H9 (cell line): ENCODE data around the gene ZBED5. TPM values are rescaled to one million over a fixed set of nuclear protein-coding genes. Genes with fewer than 3 reads are reported as not detected.

Experiments used
- DNase-seq: peaks from one replicate; pipeline ENCODE4 v3.0.0-alpha.2; 2017
- H2AFZ ChIP-seq: one replicate; pipeline ENCODE4 v1.6.1; 2013; ENCODE audit warnings: mild to moderate bottlenecking, low read length, control low read depth, moderate library complexity
- H2AK5ac ChIP-seq: 2 replicates; pipeline ENCODE4 v1.6.1; 2013; ENCODE audit warnings: low read length, control low read depth, mixed read lengths; ENCODE audit not compliant: insufficient read length
- H2BK120ac ChIP-seq: one replicate; pipeline ENCODE4 v1.6.1; 2013; ENCODE audit warnings: low read depth, mild to moderate bottlenecking, low read length, control low read depth, inconsistent platforms; ENCODE audit not compliant: poor library complexity, severe bottlenecking
- H2BK12ac ChIP-seq: 2 replicates; pipeline ENCODE4 v1.6.1; 2013; ENCODE audit warnings: low read length, control low read depth, mixed read lengths, low read depth; ENCODE audit not compliant: insufficient read length
- H2BK15ac ChIP-seq: 2 replicates; pipeline ENCODE4 v1.6.1; 2013; ENCODE audit warnings: low read depth, low read length, control low read depth
- H2BK20ac ChIP-seq: one replicate; pipeline ENCODE4 v1.6.1; 2013; ENCODE audit warnings: low read depth, mild to moderate bottlenecking, low read length, control low read depth, inconsistent platforms; ENCODE audit not compliant: poor library complexity, severe bottlenecking
- H2BK5ac ChIP-seq: 2 replicates; pipeline ENCODE4 v1.6.1; 2013; ENCODE audit warnings: low read length, control low read depth, mixed read lengths; ENCODE audit not compliant: insufficient read length
- H3K14ac ChIP-seq: 2 replicates; pipeline ENCODE4 v1.6.1; 2013; ENCODE audit warnings: low read length, control low read depth; ENCODE audit not compliant: insufficient read depth
- H3K18ac ChIP-seq: 2 replicates; pipeline ENCODE4 v1.6.1; 2013; ENCODE audit warnings: low read depth, mild to moderate bottlenecking, mixed read lengths, low read length, control low read depth; ENCODE audit not compliant: insufficient read length
- H3K23ac ChIP-seq: 2 replicates; pipeline ENCODE4 v1.6.1; 2013; ENCODE audit warnings: low read length, control low read depth, mixed read lengths, low read depth; ENCODE audit not compliant: insufficient read length
- H3K23me2 ChIP-seq: 2 replicates; pipeline ENCODE4 v1.6.1; 2013; ENCODE audit warnings: low read depth, mild to moderate bottlenecking, mixed read lengths, low read length, control low read depth; ENCODE audit not compliant: insufficient read length, poor library complexity, severe bottlenecking
- H3K27ac ChIP-seq: 2 replicates; pipeline ENCODE4 v1.5.1; 2013; ENCODE audit warnings: low read length, control low read depth, mixed read lengths, low read depth; ENCODE audit not compliant: insufficient read length
- H3K27me3 ChIP-seq: 2 replicates; pipeline ENCODE4 v1.6.1; 2013; ENCODE audit warnings: low read length, control low read depth, inconsistent platforms; ENCODE audit not compliant: insufficient read depth
- H3K4ac ChIP-seq: 2 replicates; pipeline ENCODE4 v1.6.1; 2013; ENCODE audit warnings: low read depth, mild to moderate bottlenecking, control low read depth, inconsistent platforms, low read length, moderate library complexity
- H3K4me1 ChIP-seq: 2 replicates; pipeline ENCODE4 v1.6.1; 2013; ENCODE audit warnings: low read length, control low read depth, inconsistent platforms; ENCODE audit not compliant: insufficient read depth
- H3K4me2 ChIP-seq: 2 replicates; pipeline ENCODE4 v1.6.1; 2013; ENCODE audit warnings: low read length, control low read depth, mixed read lengths; ENCODE audit not compliant: insufficient read length, insufficient read depth
- H3K56ac ChIP-seq: 2 replicates; pipeline ENCODE4 v1.6.1; 2013; ENCODE audit warnings: low read depth, mild to moderate bottlenecking, mixed read lengths, low read length, control low read depth; ENCODE audit not compliant: insufficient read length
- H3K79me1 ChIP-seq: 2 replicates; pipeline ENCODE4 v1.6.1; 2013; ENCODE audit warnings: low read depth, mild to moderate bottlenecking, moderate library complexity, low read length, control low read depth, inconsistent platforms; ENCODE audit not compliant: insufficient read depth, poor library complexity, severe bottlenecking
- H3K79me2 ChIP-seq: 2 replicates; pipeline ENCODE4 v1.6.1; 2013; ENCODE audit warnings: low read length, control low read depth, inconsistent platforms; ENCODE audit not compliant: insufficient read depth
- H3K9ac ChIP-seq: 2 replicates; pipeline ENCODE4 v1.6.1; 2013; ENCODE audit warnings: low read length, control low read depth, mixed read lengths; ENCODE audit not compliant: insufficient read length; ENCODE audit errors: extremely low read depth
- H3K9me3 ChIP-seq: one replicate; pipeline ENCODE4 v1.6.1; 2013; ENCODE audit warnings: low read depth, low read length, inconsistent platforms; ENCODE audit not compliant: control insufficient read depth
- H3T11ph ChIP-seq: one replicate; pipeline ENCODE4 v1.6.1; 2013; ENCODE audit warnings: mild to moderate bottlenecking, low read length, control low read depth, inconsistent platforms
- H4K20me1 ChIP-seq: one replicate; pipeline ENCODE4 v1.6.1; 2013; ENCODE audit not compliant: control insufficient read depth, insufficient read length, insufficient read depth
- H4K5ac ChIP-seq: 2 replicates; pipeline ENCODE4 v1.6.1; 2013; ENCODE audit warnings: low read depth, mild to moderate bottlenecking, mixed read lengths, low read length, control low read depth; ENCODE audit not compliant: insufficient read length
- H4K8ac ChIP-seq: replicated peaks from 2 replicates; pipeline ENCODE4 v1.6.1; 2013; ENCODE audit warnings: low read length, control low read depth, mixed read lengths, low read depth; ENCODE audit not compliant: insufficient read length
- H4K91ac ChIP-seq: 2 replicates; pipeline ENCODE4 v1.6.1; 2013; ENCODE audit warnings: low read depth, mild to moderate bottlenecking, moderate library complexity, mixed read lengths, low read length, control low read depth; ENCODE audit not compliant: insufficient read length
- H3K27ac Mint-ChIP-seq, 3 experiments: 2 replicates in 2 of 3; 3 replicates in 1 of 3; pipeline ENCODE4 v1.8.0; 2020 to 2021; ENCODE audit warnings: mixed read lengths in 3 of 3, mild to moderate bottlenecking in 1 of 3, moderate library complexity in 1 of 3
- H3K27me3 Mint-ChIP-seq: 2 replicates; pipeline ENCODE4 v1.8.0; 2021; ENCODE audit warnings: low read depth, mild to moderate bottlenecking, moderate library complexity, mixed read lengths
- H3K36me3 Mint-ChIP-seq, 3 experiments: 2 replicates in 2 of 3; 3 replicates in 1 of 3; pipeline ENCODE4 v1.8.0; 2020 to 2021; ENCODE audit warnings: low read depth in 3 of 3, mixed read lengths in 3 of 3; ENCODE audit not compliant: insufficient read depth in 1 of 3
- H3K4me1 Mint-ChIP-seq, 2 experiments: 2 replicates each; pipeline ENCODE4 v1.8.0; 2020; ENCODE audit warnings: mixed read lengths in 2 of 2
- H3K4me3 Mint-ChIP-seq, 2 experiments: 2 replicates in 1 of 2; 3 replicates in 1 of 2; pipeline ENCODE4 v1.8.0; 2020 to 2021; ENCODE audit warnings: mild to moderate bottlenecking in 2 of 2, mixed read lengths in 2 of 2, moderate library complexity in 1 of 2
- H3K9me3 Mint-ChIP-seq, 2 experiments: 2 replicates in 1 of 2; 3 replicates in 1 of 2; pipeline ENCODE4 v1.8.0; 2020; ENCODE audit warnings: mild to moderate bottlenecking in 2 of 2, mixed read lengths in 2 of 2, moderate library complexity in 1 of 2
- WGBS: extraction: QIAGEN DNeasy Blood & Tissue Kit; methylation state at CpG from one replicate; pipeline ENCODE4 v1.1.7; 2013; ENCODE audit warnings: missing lambda C conversion rate, low lambda C conversion rate, mixed read lengths; ENCODE audit not compliant: insufficient read length; ENCODE audit errors: extremely low coverage; 5-methylcytosine and 5-hydroxymethylcytosine counted together
- total RNA-seq: library from RNA; stranded (reverse); gene quantifications from 2 replicates; pipeline ENCODE4 v1.2.1, GENCODE V29; 2021
- TF ChIP-seq, protein P1 (sequence below): fragments of 200-600 bp; sonication (generic); conservative IDR thresholded peaks from 3 replicates; pipeline ENCODE4 v1.8.0; 2021; ENCODE audit warnings: antibody characterized with exemption, mild to moderate bottlenecking

Gene ZBED5
- total RNA-seq, 1 experiment from 2014 or later: 65.8 TPM

GRCh38 chr11:10824888-10825287 lies 33.0 kb downstream of the ZBED5 start:
- no peak overlapping the region for H3T11ph ChIP-seq
- H3K4me1 ChIP-seq: no peaks in the 10 kb centered on the region
- H3K27me3 ChIP-seq: no peaks in the 10 kb centered on the region
- no peak overlapping the region for H2BK120ac ChIP-seq
- no peaks in the 10 kb centered on the region for H4K20me1 ChIP-seq
- no peaks in the 10 kb centered on the region for H3K79me2 ChIP-seq
- H3K9ac ChIP-seq: no peak overlapping the region
- no peak overlapping the region for H4K8ac ChIP-seq
- no peak overlapping the region for H3K18ac ChIP-seq
- no peak overlapping the region for H3K23ac ChIP-seq
- H3K56ac ChIP-seq: no peak overlapping the region
- Mint-ChIP-seq H3K27ac (no peak overlapping the region; a peak in 1 of 7 replicates), H3K27me3 (no peaks in the 10 kb centered on the region), H3K4me3 (no peak overlapping the region), H3K36me3 (peaks cover 0 to 2% (median 0%) of the 10 kb centered on the region in 3 experiments; a peak in 2 of 7 replicates), H3K4me1 (no peaks in the 10 kb centered on the region), H3K9me3 (peaks cover 1% of the 10 kb centered on the region in 2 experiments; a peak in 4 of 5 replicates)
- H4K5ac ChIP-seq: no peak overlapping the region
- DNase-seq: no peak
- H3K23me2 ChIP-seq: no peaks in the 10 kb centered on the region
- TF ChIP-seq, protein P1, sequence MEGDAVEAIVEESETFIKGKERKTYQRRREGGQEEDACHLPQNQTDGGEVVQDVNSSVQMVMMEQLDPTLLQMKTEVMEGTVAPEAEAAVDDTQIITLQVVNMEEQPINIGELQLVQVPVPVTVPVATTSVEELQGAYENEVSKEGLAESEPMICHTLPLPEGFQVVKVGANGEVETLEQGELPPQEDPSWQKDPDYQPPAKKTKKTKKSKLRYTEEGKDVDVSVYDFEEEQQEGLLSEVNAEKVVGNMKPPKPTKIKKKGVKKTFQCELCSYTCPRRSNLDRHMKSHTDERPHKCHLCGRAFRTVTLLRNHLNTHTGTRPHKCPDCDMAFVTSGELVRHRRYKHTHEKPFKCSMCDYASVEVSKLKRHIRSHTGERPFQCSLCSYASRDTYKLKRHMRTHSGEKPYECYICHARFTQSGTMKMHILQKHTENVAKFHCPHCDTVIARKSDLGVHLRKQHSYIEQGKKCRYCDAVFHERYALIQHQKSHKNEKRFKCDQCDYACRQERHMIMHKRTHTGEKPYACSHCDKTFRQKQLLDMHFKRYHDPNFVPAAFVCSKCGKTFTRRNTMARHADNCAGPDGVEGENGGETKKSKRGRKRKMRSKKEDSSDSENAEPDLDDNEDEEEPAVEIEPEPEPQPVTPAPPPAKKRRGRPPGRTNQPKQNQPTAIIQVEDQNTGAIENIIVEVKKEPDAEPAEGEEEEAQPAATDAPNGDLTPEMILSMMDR: no peak
- no peak overlapping the region for H2BK15ac ChIP-seq
- no peaks in the 10 kb centered on the region for H3K79me1 ChIP-seq
- H3K4me2 ChIP-seq: no peak overlapping the region
- no peak overlapping the region for H2AK5ac ChIP-seq
- H2BK12ac ChIP-seq: no peak overlapping the region
- H2AFZ ChIP-seq: no peak overlapping the region
- no peak overlapping the region for H3K4ac ChIP-seq
- no peak overlapping the region for H4K91ac ChIP-seq
- H2BK5ac ChIP-seq: no peak overlapping the region
- H3K9me3 ChIP-seq: no peaks in the 10 kb centered on the region
- no peak overlapping the region for H2BK20ac ChIP-seq
- no peak overlapping the region for H3K27ac ChIP-seq
- H3K14ac ChIP-seq: no peak overlapping the region
- no CpG with 5 or more reads among the region's 3 CpGs for WGBS
